GM10248 (cell line): ENCODE measurements around the gene SIPA1L3.

Experiments
- CTCF ChIA-PET: fragments of 300-600 bp; sonication (Branson Sonifier 250); formaldehyde crosslinking; extraction: SDS; loops from one replicate; lab custom pipeline; 2021; ENCODE audit warnings: antibody characterized with exemption; lab: Yijun Ruan, JAX
- POLR2A ChIA-PET: fragments of 350-650 bp; sonication (Branson Sonifier 250); formaldehyde crosslinking; extraction: SDS; loops from one replicate; lab custom pipeline; 2020; ENCODE audit warnings: antibody characterized with exemption; lab: Yijun Ruan, JAX
- DNase-seq: peaks from one replicate; pipeline ENCODE4 v3.0.0; 2012; ENCODE audit errors: extremely low spot score
- CTCF ChIP-seq: IDR thresholded peaks from 2 replicates; pipeline ENCODE4 v1.5.1; 2012; ENCODE audit warnings: mild to moderate bottlenecking, low read depth; ENCODE audit errors: extremely low read depth, missing control alignments, control extremely low read depth

SIPA1L3 gene

GRCh38 chr19:38039966-38040365 is 133.0 kb downstream of the SIPA1L3 start:
- CTCF ChIA-PET: interaction anchor here (1.9 kb wide), 1 partner anchor 9 kb away, joined by 4 read pairs; no protein-coding TSS in a partner anchor
- DNase-seq: no peak
- no peak for TF ChIP-seq CTCF
- POLR2A ChIA-PET: no interaction called here

- ChIA-PET CTCF (interaction anchor here (1.2 to 2.5 kb wide), 4 partner anchors 14 to 140 kb away, joined by 3 to 9 read pairs (median 4); no protein-coding TSS in a partner anchor), POLR2A (interaction anchor here (0.6 kb wide), 1 partner anchor 121 kb away, joined by 3 read pairs; no protein-coding TSS in a partner anchor)
- DNase-seq: no peak
- no peak for TF ChIP-seq CTCF
These were observed 135.1 kb downstream of the SIPA1L3 start for GRCh38 chr19:38042132-38042531.

- no peak for TF ChIP-seq CTCF
- ChIA-PET POLR2A (no interaction called here), CTCF (interaction anchor here (0.9 to 3.1 kb wide), 6 partner anchors 39 to 141 kb away, joined by 3 to 13 read pairs (median 4); partner anchors contain the start of genes SIPA1L3 and WDR87)
- no peak for DNase-seq
These were observed 136.7 kb downstream of the SIPA1L3 start for GRCh38 chr19:38043649-38044144.

GRCh38 chr19:38044267-38045111 is 137.5 kb downstream of the SIPA1L3 start:
- ChIA-PET CTCF (interaction anchor here (0.7 to 3.1 kb wide), 10 partner anchors 9 to 142 kb away, joined by 3 to 13 read pairs (median 4); partner anchors contain the start of genes SIPA1L3 and WDR87), POLR2A (no interaction called here)
- no peak for DNase-seq
- TF ChIP-seq CTCF: peak; percentile 29

- CTCF ChIA-PET: interaction anchor here (1.2 to 3.1 kb wide), 7 partner anchors 9 to 143 kb away, joined by 3 to 13 read pairs (median 5); no protein-coding TSS in a partner anchor
- DNase-seq: no peak
- POLR2A ChIA-PET: no interaction called here
- no peak for TF ChIP-seq CTCF
These were observed 138.7 kb downstream of the SIPA1L3 start for GRCh38 chr19:38045554-38046253.

GRCh38 chr19:38046254-38047048 is 139.4 kb downstream of the SIPA1L3 start:
- DNase-seq: peak; percentile 82
- CTCF ChIA-PET: interaction anchor here (0.7 to 3.1 kb wide), 7 partner anchors 9 to 144 kb away, joined by 3 to 13 read pairs (median 4); no protein-coding TSS in a partner anchor
- TF ChIP-seq CTCF: no peak
- POLR2A ChIA-PET: no interaction called here
